GM12878 (cell line): Measurements from ENCODE around the gene UCHL5. TPM values are rescaled to one million over a fixed set of nuclear protein-coding genes. Genes with fewer than 3 reads are reported as not detected.
A peak's percentile ranks its signal among the peaks of the same experiment; 100 is the strongest.

Experiments used
- ATAC-seq: fragments of 200-7000 bp; cut with Tn5 transposase; 3 replicates; pipeline ENCODE4 v1.9.1; 2020; ENCODE audit warnings: mild to moderate bottlenecking, moderate library complexity
- BruUV-seq: library from RNA; stranded (reverse); fragments of 400-500 nt; replicated peaks from 2 replicates; lab custom pipeline; 2021; lab: Mats Ljungman, UMichigan
- CTCF ChIA-PET: fragments of 300-600 bp; sonication (Branson Sonifier 250); formaldehyde crosslinking; extraction: SDS; loops from one replicate; lab custom pipeline; 2021; ENCODE audit warnings: inconsistent platforms; lab: Yijun Ruan, JAX
- POLR2A ChIA-PET: fragments of 350-600 bp; formaldehyde crosslinking; extraction: SDS; loops from one replicate; lab custom pipeline; 2021; ENCODE audit warnings: inconsistent platforms; lab: Charles Lee
- RAD21 ChIA-PET: fragments of 300-600 bp; sonication (Branson Sonifier 250); formaldehyde crosslinking; loops from one replicate; lab custom pipeline; 2023; ENCODE audit warnings: antibody characterized with exemption; ENCODE audit not compliant: unreplicated experiment; lab: Charles Lee
- SMC1A ChIA-PET: fragments of 300-600 bp; sonication (Branson Sonifier 250); formaldehyde crosslinking; loops from one replicate; lab custom pipeline; 2023; ENCODE audit not compliant: unreplicated experiment, uncharacterized antibody; lab: Charles Lee
- DNase-seq: peaks from one replicate; pipeline ENCODE4 v3.0.0-alpha.2; 2011; ENCODE audit warnings: low read depth, low spot score
- FAIRE-seq: peaks from 3 replicates; lab custom pipeline; 2011; peaks lifted over from hg19 to GRCh38; lab: Jason Lieb, UNC
- H2AFZ ChIP-seq: 2 replicates; pipeline ENCODE4 v1.6.0; 2011; ENCODE audit warnings: low read depth, low read length, control low read depth; ENCODE audit not compliant: control insufficient read depth
- H3K27ac ChIP-seq: 2 replicates; pipeline ENCODE4 v1.5.1; 2011; ENCODE audit warnings: control low read depth; ENCODE audit not compliant: control insufficient read depth, insufficient read depth
- H3K27me3 ChIP-seq, 2 experiments: replicated peaks in 1 of 2; 2 replicates each; pipeline versions ENCODE4 v1.6.0 to v1.6.1; 2011; ENCODE audit warnings: low read length in 1 of 2; ENCODE audit not compliant: control insufficient read depth in 2 of 2, insufficient read depth in 2 of 2
- H3K36me3 ChIP-seq, 2 experiments: 2 replicates each; pipeline ENCODE4 v1.5.1; 2011; ENCODE audit warnings: low read length in 1 of 2; ENCODE audit not compliant: control insufficient read depth in 2 of 2, insufficient read depth in 2 of 2
- H3K4me1 ChIP-seq: 2 replicates; pipeline ENCODE4 v1.6.1; 2011; ENCODE audit warnings: mild to moderate bottlenecking, low read length, moderate library complexity, mixed read lengths; ENCODE audit not compliant: control insufficient read depth, insufficient read depth
- H3K4me2 ChIP-seq: 2 replicates; pipeline ENCODE4 v1.6.0; 2011; ENCODE audit warnings: control low read depth; ENCODE audit not compliant: control insufficient read depth, insufficient read depth
- H3K4me3 ChIP-seq: fragments of 200-600 bp; sonication (generic); 2 replicates; pipeline ENCODE4 v1.5.1; 2016
- H3K79me2 ChIP-seq: 2 replicates; pipeline ENCODE4 v1.6.0; 2011; ENCODE audit warnings: low read length; ENCODE audit not compliant: control insufficient read depth, insufficient read depth
- H3K9ac ChIP-seq: 2 replicates; pipeline ENCODE4 v1.8.0; 2011; ENCODE audit warnings: low read length, control low read depth, mixed read lengths; ENCODE audit not compliant: control insufficient read depth, insufficient read depth
- H3K9me3 ChIP-seq: replicated peaks from 3 replicates; pipeline ENCODE4 v1.5.1; 2011; ENCODE audit warnings: mild to moderate bottlenecking, low read length; ENCODE audit not compliant: control insufficient read depth, insufficient read depth
- H4K20me1 ChIP-seq: 2 replicates; pipeline ENCODE4 v1.6.0; 2011; ENCODE audit not compliant: control insufficient read depth, insufficient read depth
- IKZF2 ChIP-seq, 2 experiments: fragments of 450-650 bp; IDR thresholded peaks; 2 replicates each; pipeline ENCODE4 v1.6.1; 2017; ENCODE audit warnings: mild to moderate bottlenecking in 2 of 2, moderate library complexity in 2 of 2
- NR2C2 ChIP-seq: IDR thresholded peaks from 2 replicates; pipeline ENCODE4 v1.6.1; 2011; ENCODE audit warnings: borderline replicate concordance, low read depth; ENCODE audit not compliant: control insufficient read depth, insufficient read length
- RCOR1 ChIP-seq: conservative IDR thresholded peaks from 2 replicates; pipeline ENCODE4 v1.6.1; 2012; ENCODE audit warnings: low read depth, low read length, improper control_type of control experiment
- SIX5 ChIP-seq: IDR thresholded peaks from 2 replicates; pipeline ENCODE4 v1.6.1; 2011; ENCODE audit warnings: mild to moderate bottlenecking, low read depth, low read length, moderate library complexity; ENCODE audit not compliant: severe bottlenecking
- SP1 ChIP-seq: IDR thresholded peaks from one replicate; pipeline ENCODE4 v1.6.1; 2011; ENCODE audit warnings: low read depth, low read length
- TARDBP ChIP-seq: IDR thresholded peaks from 2 replicates; pipeline ENCODE4 v1.6.1; 2016; ENCODE audit warnings: borderline replicate concordance
- YY1 ChIP-seq: IDR thresholded peaks from 2 replicates; pipeline ENCODE4 v1.6.1; 2011; ENCODE audit warnings: low read depth, mild to moderate bottlenecking, low read length
- ZBED1 ChIP-seq: IDR thresholded peaks from 2 replicates; pipeline ENCODE4 v1.6.1; 2016; ENCODE audit warnings: borderline replicate concordance
- ZNF384 ChIP-seq: IDR thresholded peaks from 2 replicates; pipeline ENCODE4 v1.6.1; 2012; ENCODE audit warnings: low read depth, mild to moderate bottlenecking, low read length, improper control_type of control experiment, borderline replicate concordance
- in situ Hi-C: fragments of 300-500 bp; cut with MboI; formaldehyde crosslinking; loops from 9 replicates; pipeline ENCODE4 v1.14.3; 2018; ENCODE audit warnings: mixed read lengths
- intact Hi-C: fragments of 100-400 bp; cut with micrococcal nuclease; formaldehyde crosslinking; loops from one replicate; pipeline ENCODE4 v1.14.2; 2022; ENCODE audit not compliant: unreplicated experiment
- polyA plus RNA-seq, 11 experiments: library from polyadenylated mRNA; depleted of rRNA in 4 of 11; unstranded in 6 of 11; stranded (reverse) in 5 of 11; fragments of >200 nt; fragmentation: Nextera tagmentation in 4 of 11; fragmentation: Illumina TruSeq in 1 of 11; extraction: Ambion mirVana in 4 of 11; extraction: Trizol in 1 of 11; gene quantifications; 1 replicate in 1 of 11; 2 replicates in 10 of 11; pipeline versions ENCODE4 v1.2.1 to v1.2.3, GENCODE V29; 2011 to 2016; ENCODE audit warnings: inconsistent platforms in 2 of 11, missing spikeins in 2 of 11, low read depth in 1 of 11
- total RNA-seq, 4 experiments: library from RNA; depleted of rRNA in 3 of 4; stranded (reverse); fragments of >200 nt in 3 of 4; fragmentation: Illumina TruSeq in 1 of 4; extraction: Trizol in 1 of 4; gene quantifications; 2 replicates each; pipeline versions ENCODE4 v1.2.1 to v1.2.3, GENCODE V29; 2013 to 2021
- TF ChIP-seq, protein P1 (sequence below), 3 experiments: IDR thresholded peaks in 2 of 3; conservative IDR thresholded peaks in 1 of 3; 2 replicates each; pipeline ENCODE4 v1.5.1; 2011; ENCODE audit warnings: low read depth in 3 of 3, low read length in 3 of 3, mild to moderate bottlenecking in 3 of 3, control low read depth in 2 of 3, moderate library complexity in 2 of 3, inconsistent platforms in 1 of 3, mixed read lengths in 1 of 3; ENCODE audit not compliant: control insufficient read depth in 2 of 3, insufficient read depth in 1 of 3; ENCODE audit errors: extremely low read depth in 1 of 3

The UCHL5 gene
- total and polyA plus RNA-seq, 10 of the 15 experiments (the other 5 are each of a cell fraction or from before 2014, with no cell fraction given), result 30.1 to 179 (median 60.1) TPM

DNA sequence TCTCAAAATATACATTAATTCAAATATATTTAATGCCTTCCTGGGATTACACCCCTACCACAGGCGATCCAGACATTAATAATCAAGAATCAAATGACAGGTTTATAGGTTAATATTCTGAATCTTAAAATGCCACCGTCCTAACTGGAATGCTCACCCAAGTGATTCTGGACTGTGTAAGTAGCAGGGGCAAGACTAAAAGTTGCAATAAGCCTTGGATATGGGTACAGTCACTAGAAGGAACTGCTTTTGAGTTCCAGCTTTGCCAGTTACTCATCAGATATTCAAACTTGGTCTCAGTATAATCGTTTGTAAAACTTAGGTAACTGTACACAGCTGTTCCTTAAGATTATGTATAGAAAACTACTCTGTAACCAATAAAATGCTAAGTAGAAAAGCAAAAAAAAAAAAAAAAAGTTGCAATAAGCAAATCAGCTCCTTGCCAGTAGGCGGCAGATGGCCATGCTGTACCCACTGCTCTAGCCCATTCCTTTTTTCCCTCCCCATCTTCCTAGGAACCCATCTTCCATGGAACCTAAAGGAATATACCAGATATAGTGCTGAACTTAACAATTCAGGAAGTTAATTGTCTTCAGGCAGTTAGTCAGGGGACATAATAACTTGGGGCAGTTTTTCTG is 10.7 kb upstream of the UCHL5 start (continued):
- TF ChIP-seq ZNF384 (peak; percentile 92), SP1 (no peak), IKZF2 (IDR thresholded peaks at IDR 0.05) (peak; percentile 35 to 51), YY1 (0 out of 2 replicates have a peak, but pooled peaks have one; percentile 25)
- TF ChIP-seq, protein P1, sequence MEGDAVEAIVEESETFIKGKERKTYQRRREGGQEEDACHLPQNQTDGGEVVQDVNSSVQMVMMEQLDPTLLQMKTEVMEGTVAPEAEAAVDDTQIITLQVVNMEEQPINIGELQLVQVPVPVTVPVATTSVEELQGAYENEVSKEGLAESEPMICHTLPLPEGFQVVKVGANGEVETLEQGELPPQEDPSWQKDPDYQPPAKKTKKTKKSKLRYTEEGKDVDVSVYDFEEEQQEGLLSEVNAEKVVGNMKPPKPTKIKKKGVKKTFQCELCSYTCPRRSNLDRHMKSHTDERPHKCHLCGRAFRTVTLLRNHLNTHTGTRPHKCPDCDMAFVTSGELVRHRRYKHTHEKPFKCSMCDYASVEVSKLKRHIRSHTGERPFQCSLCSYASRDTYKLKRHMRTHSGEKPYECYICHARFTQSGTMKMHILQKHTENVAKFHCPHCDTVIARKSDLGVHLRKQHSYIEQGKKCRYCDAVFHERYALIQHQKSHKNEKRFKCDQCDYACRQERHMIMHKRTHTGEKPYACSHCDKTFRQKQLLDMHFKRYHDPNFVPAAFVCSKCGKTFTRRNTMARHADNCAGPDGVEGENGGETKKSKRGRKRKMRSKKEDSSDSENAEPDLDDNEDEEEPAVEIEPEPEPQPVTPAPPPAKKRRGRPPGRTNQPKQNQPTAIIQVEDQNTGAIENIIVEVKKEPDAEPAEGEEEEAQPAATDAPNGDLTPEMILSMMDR (IDR thresholded peaks at IDR 0.05 in 2 of 3, conservative IDR thresholded peaks at IDR 0.05 in 1 of 3; ENCODE audit: control insufficient read depth in 2 of 3, extremely low read depth in 1 of 3, insufficient read depth in 1 of 3, low read depth in 3 of 3, low read length in 3 of 3), result peak; percentile 45 to 66 (median 55)
- TF ChIP-seq, all 136 proteins: peak for 9

DNA sequence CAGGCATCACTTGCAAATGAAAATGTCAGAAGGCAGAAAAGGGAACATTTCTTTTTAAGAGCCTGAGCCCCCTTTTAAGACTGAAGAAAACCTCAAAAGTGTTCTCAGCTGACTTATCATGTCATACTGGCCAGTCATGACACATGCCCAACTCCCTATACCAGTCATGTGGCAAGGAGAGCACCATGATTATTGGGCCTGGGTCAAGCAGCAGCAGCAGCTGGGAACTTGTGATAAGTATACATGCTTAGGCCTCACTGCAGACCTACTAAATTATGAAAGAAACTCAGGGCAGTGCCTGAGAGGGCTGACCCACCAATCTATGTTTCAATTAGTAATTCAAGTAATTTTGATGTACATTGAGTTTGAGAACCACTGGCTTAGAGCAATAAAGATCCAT is 8.9 kb upstream of the UCHL5 start:
- Histone ChIP-seq H2AFZ (no peak overlapping the region), H3K9ac (no peak overlapping the region), H3K4me2 (peak overlapping the region; percentile 84), H3K9me3 (no peaks in the 10 kb centered on the region), H3K36me3 (peaks cover 0 to 12% of the 10 kb centered on the region in 2 experiments; a peak in 2 of 4 replicates), H3K27ac (peak overlapping the region; percentile 81), H3K27me3 (no peaks in the 10 kb centered on the region), H3K79me2 (peaks cover 86% of the 10 kb centered on the region), H4K20me1 (no peaks in the 10 kb centered on the region), H3K4me1 (peaks cover 40% of the 10 kb centered on the region), H3K4me3 (no peak overlapping the region)
- in situ Hi-C loops, result no loop called here
- ATAC-seq (peak; percentile 13), FAIRE-seq (no peak), DNase-seq (no peak)
- ChIA-PET RAD21 (no interaction called here), SMC1A (no interaction called here), CTCF (interaction anchor here (2.2 to 2.8 kb wide), 2 partner anchors 10 to 15 kb away, joined by 7 to 15 read pairs; partner anchors contain the start of genes RO60 and UCHL5), POLR2A (interaction anchor here (1.0 kb wide), 1 partner anchor 10 kb away, joined by 5 read pairs; the partner anchor contains the start of genes RO60 and UCHL5)
- no TSS peak for BruUV-seq
- no peak for TF ChIP-seq NR2C2
- TF ChIP-seq SIX5, result no peak
- TF ChIP-seq ZBED1, result no peak
- TF ChIP-seq RCOR1, result no peak
- TF ChIP-seq YY1, result no peak
- TF ChIP-seq TARDBP, result no peak
- intact Hi-C loops, result no loop called here
